ENCODE results near the gene DCAF6. TPM values are rescaled to one million over a fixed set of nuclear protein-coding genes. Genes with fewer than 3 reads are reported as not detected.

Gene DCAF6
- total RNA-seq, 4 donors from 2014 or later = 38.2 to 90.3 (median 54.8) TPM

- no peaks in the 10 kb centered on the region for H3K27me3 ChIP-seq
- no peaks in the 10 kb centered on the region for H3K4me1 ChIP-seq
- WGBS = 96% methylated on average over 2 of the region's 2 CpGs
- no peak overlapping the region for H3K27ac ChIP-seq
- H3K4me3 ChIP-seq = no peak overlapping the region
- no peak for DNase-seq (ENCODE audit: low spot score in 2 of 2)
- TF ChIP-seq EP300 (IDR thresholded peaks at IDR 0.05) (no peak), POLR2A (IDR thresholded peaks at IDR 0.05) (no peak), POLR2AphosphoS5 (IDR thresholded peaks at IDR 0.05) (no peak), CTCF (IDR thresholded peaks at IDR 0.05) (no peak)
- no peaks in the 10 kb centered on the region for H3K9me3 ChIP-seq
- peaks cover 32% of the 10 kb centered on the region for H3K36me3 ChIP-seq
Observed at GRCh38 chr1:167993720-167994119, 57.2 kb downstream of the DCAF6 start.

GRCh38 chr1:167994560-167994959, 58.1 kb downstream of the DCAF6 start:
- TF ChIP-seq POLR2A (IDR thresholded peaks at IDR 0.05) (no peak), CTCF (IDR thresholded peaks at IDR 0.05) (no peak), POLR2AphosphoS5 (IDR thresholded peaks at IDR 0.05) (no peak), EP300 (IDR thresholded peaks at IDR 0.05) (no peak)
- DNase-seq (ENCODE audit: low spot score in 2 of 2) = no peak
- Histone ChIP-seq H3K9me3 (no peaks in the 10 kb centered on the region), H3K4me3 (no peak overlapping the region), H3K36me3 (peaks cover 32% of the 10 kb centered on the region), H3K4me1 (no peaks in the 10 kb centered on the region), H3K27ac (no peak overlapping the region), H3K27me3 (no peaks in the 10 kb centered on the region)
- 61% methylated on average over 2 of the region's 2 CpGs for WGBS

- Histone ChIP-seq H3K27me3 (no peaks in the 10 kb centered on the region), H3K27ac (no peak overlapping the region), H3K36me3 (peaks cover 32% of the 10 kb centered on the region), H3K9me3 (no peaks in the 10 kb centered on the region), H3K4me1 (no peaks in the 10 kb centered on the region), H3K4me3 (no peak overlapping the region)
- DNase-seq (ENCODE audit: low spot score in 2 of 2) = no peak
- no peak for TF ChIP-seq EP300 (IDR thresholded peaks at IDR 0.05)
- TF ChIP-seq CTCF (IDR thresholded peaks at IDR 0.05) = no peak
- no peak for TF ChIP-seq POLR2A (IDR thresholded peaks at IDR 0.05)
- TF ChIP-seq POLR2AphosphoS5 (IDR thresholded peaks at IDR 0.05) = no peak
- WGBS = 71% methylated on average over 3 of the region's 3 CpGs
Observed at GRCh38 chr1:167995038-167995437, 58.6 kb downstream of the DCAF6 start.

- Histone ChIP-seq H3K9me3 (no peaks in the 10 kb centered on the region), H3K27ac (no peak overlapping the region), H3K36me3 (peaks cover 30% of the 10 kb centered on the region), H3K27me3 (no peaks in the 10 kb centered on the region), H3K4me3 (no peak overlapping the region), H3K4me1 (no peaks in the 10 kb centered on the region)
- WGBS = 95% methylated on average over 3 of the region's 3 CpGs
- no peak for DNase-seq (ENCODE audit: low spot score in 2 of 2)
- TF ChIP-seq EP300 (IDR thresholded peaks at IDR 0.05) = no peak
- no peak for TF ChIP-seq CTCF (IDR thresholded peaks at IDR 0.05)
- no peak for TF ChIP-seq POLR2A (IDR thresholded peaks at IDR 0.05)
- TF ChIP-seq POLR2AphosphoS5 (IDR thresholded peaks at IDR 0.05) = no peak
Observed at GRCh38 chr1:167996266-167996665, 59.8 kb downstream of the DCAF6 start.

GRCh38 chr1:167997037-167997575, 60.6 kb downstream of the DCAF6 start:
- Histone ChIP-seq H3K4me1 (no peaks in the 10 kb centered on the region), H3K27ac (no peak overlapping the region), H3K9me3 (no peaks in the 10 kb centered on the region), H3K27me3 (no peaks in the 10 kb centered on the region), H3K36me3 (peaks cover 22% of the 10 kb centered on the region), H3K4me3 (no peak overlapping the region)
- DNase-seq (ENCODE audit: low spot score in 2 of 2) = no peak
- TF ChIP-seq POLR2AphosphoS5 (IDR thresholded peaks at IDR 0.05) = no peak
- TF ChIP-seq EP300 (IDR thresholded peaks at IDR 0.05) = no peak
- no peak for TF ChIP-seq CTCF (IDR thresholded peaks at IDR 0.05)
- TF ChIP-seq POLR2A (IDR thresholded peaks at IDR 0.05) = no peak
- 64% methylated on average over 3 of the region's 3 CpGs for WGBS
